ENCODE results near the gene ATP5PO.

DNA sequence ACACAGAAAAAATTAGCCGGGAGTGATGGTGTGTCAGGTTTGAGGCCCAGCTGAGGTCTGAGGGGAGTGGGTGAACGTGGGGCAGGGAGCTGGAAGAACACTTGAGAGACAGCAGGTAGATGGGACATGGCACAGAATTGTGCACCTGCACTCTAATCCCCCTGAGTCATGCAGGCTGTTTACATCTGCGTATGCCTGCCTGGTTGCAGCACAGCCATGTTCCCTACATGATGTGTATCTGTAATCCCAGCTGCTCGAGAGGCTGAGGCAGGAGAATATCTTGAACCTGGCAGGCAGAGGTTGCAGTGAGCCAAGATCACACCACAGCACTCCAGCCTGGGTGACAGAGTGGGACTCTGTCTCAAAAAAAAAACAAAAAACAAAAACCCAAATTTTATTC lies 44.8 kb downstream of the ATP5PO start:
- TF ChIP-seq, protein P1, sequence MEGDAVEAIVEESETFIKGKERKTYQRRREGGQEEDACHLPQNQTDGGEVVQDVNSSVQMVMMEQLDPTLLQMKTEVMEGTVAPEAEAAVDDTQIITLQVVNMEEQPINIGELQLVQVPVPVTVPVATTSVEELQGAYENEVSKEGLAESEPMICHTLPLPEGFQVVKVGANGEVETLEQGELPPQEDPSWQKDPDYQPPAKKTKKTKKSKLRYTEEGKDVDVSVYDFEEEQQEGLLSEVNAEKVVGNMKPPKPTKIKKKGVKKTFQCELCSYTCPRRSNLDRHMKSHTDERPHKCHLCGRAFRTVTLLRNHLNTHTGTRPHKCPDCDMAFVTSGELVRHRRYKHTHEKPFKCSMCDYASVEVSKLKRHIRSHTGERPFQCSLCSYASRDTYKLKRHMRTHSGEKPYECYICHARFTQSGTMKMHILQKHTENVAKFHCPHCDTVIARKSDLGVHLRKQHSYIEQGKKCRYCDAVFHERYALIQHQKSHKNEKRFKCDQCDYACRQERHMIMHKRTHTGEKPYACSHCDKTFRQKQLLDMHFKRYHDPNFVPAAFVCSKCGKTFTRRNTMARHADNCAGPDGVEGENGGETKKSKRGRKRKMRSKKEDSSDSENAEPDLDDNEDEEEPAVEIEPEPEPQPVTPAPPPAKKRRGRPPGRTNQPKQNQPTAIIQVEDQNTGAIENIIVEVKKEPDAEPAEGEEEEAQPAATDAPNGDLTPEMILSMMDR (conservative IDR thresholded peaks at IDR 0.05; ENCODE audit: low read length), result no peak
- TF ChIP-seq EZH2phosphoT487 (IDR thresholded peaks at IDR 0.05; ENCODE audit: borderline replicate concordance, low read depth, low read length), result no peak

All from OCI-LY7 (cell line).